Mesothelial cell of epicardium (in vitro differentiated cells): ENCODE measurements around the gene CELF2. TPM values are rescaled to one million over a fixed set of nuclear protein-coding genes. Genes with fewer than 3 reads are reported as not detected.

Experiments
- DNase-seq, 2 experiments: peaks; one replicate each; pipeline ENCODE4 v3.0.0; 2021; ENCODE audit warnings: low spot score in 2 of 2; ENCODE audit not compliant: unreplicated experiment in 2 of 2
- H3K27ac Mint-ChIP-seq: 2 replicates; pipeline ENCODE4 v1.8.0; 2021; ENCODE audit warnings: mixed read lengths
- H3K27me3 Mint-ChIP-seq: 2 replicates; pipeline ENCODE4 v1.8.0; 2021; ENCODE audit warnings: low read depth, mixed read lengths
- H3K36me3 Mint-ChIP-seq: 2 replicates; pipeline ENCODE4 v1.8.0; 2021; ENCODE audit warnings: mixed read lengths
- H3K4me1 Mint-ChIP-seq: 2 replicates; pipeline ENCODE4 v1.8.0; 2021; ENCODE audit warnings: mixed read lengths
- H3K4me3 Mint-ChIP-seq: 2 replicates; pipeline ENCODE4 v1.8.0; 2021; ENCODE audit warnings: mild to moderate bottlenecking, moderate library complexity, mixed read lengths
- H3K9me3 Mint-ChIP-seq: 2 replicates; pipeline ENCODE4 v1.8.0; 2021; ENCODE audit warnings: mixed read lengths
- CTCF ChIP-seq: fragments of 200-600 bp; sonication (generic); IDR thresholded peaks from one replicate; pipeline ENCODE4 v1.5.0; 2021; ENCODE audit warnings: antibody characterized with exemption; ENCODE audit not compliant: unreplicated experiment
- total RNA-seq: library from RNA; stranded (reverse); gene quantifications from 3 replicates; pipeline ENCODE4 v1.2.1, GENCODE V29; 2021

The CELF2 gene
- total RNA-seq, 1 donor from 2014 or later = 24.0 TPM

DNA sequence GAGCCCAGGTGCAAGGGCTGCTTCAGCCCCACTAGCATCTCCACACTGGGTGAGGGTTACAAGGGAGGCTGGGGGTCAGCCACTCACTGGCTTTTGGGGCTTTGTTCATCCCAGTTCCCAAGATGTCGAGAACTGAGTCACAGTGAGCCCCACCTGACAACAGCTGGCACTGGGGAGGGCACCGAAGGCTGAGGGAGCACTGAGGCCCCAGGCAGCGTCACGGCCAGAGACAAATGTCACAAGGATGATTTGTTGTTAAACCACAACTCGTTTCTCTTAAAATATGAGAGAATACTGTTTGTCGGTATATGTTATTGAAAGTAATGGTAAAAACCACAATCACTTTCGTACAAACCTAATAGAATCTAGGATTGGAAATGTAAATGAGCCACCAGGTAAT is 219.9 kb downstream of the CELF2 start:
- Mint-ChIP-seq H3K27ac (no peak overlapping the region), H3K36me3 (no peaks in the 10 kb centered on the region), H3K27me3 (peaks cover 53% of the 10 kb centered on the region), H3K4me1 (peaks cover 29% of the 10 kb centered on the region), H3K9me3 (peaks cover 3% of the 10 kb centered on the region), H3K4me3 (no peak overlapping the region)
- no peak for DNase-seq
- TF ChIP-seq CTCF = no peak

DNA sequence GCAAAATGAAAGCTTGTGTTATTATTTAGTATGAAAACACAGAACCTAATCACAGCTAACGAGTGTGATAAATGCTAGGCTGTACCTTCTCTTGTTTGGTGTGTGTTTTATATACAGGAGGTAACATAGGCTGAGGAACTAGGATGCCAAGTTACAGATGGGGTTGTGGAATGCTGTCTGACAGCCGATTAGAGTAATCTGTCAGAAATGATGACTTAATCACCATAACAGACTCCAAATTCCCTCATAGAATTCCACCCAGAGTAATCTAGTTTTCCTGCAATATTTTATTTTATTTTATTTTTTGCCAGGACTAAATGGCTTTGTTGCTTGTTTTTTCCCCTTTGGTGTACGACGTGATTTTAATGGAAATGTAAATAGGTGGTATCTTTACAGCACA is 221.2 kb downstream of the CELF2 start:
- Mint-ChIP-seq H3K27me3 (peaks cover 51% of the 10 kb centered on the region), H3K27ac (no peak overlapping the region), H3K9me3 (no peaks in the 10 kb centered on the region), H3K36me3 (no peaks in the 10 kb centered on the region), H3K4me3 (no peak overlapping the region), H3K4me1 (peaks cover 29% of the 10 kb centered on the region)
- TF ChIP-seq CTCF = no peak
- DNase-seq = no peak

- peaks cover 20% of the 10 kb centered on the region for H3K4me1 Mint-ChIP-seq
- TF ChIP-seq CTCF = no peak
- no peak overlapping the region for H3K4me3 Mint-ChIP-seq
- no peak overlapping the region for H3K27ac Mint-ChIP-seq
- peaks cover 49% of the 10 kb centered on the region for H3K27me3 Mint-ChIP-seq
- H3K36me3 Mint-ChIP-seq = no peaks in the 10 kb centered on the region
- no peak for DNase-seq
- no peaks in the 10 kb centered on the region for H3K9me3 Mint-ChIP-seq
These were observed 223.0 kb downstream of the CELF2 start for GRCh38 chr10:11240641-11241040.

GRCh38 chr10:11242443-11243387 is 225.0 kb downstream of the CELF2 start:
- H3K4me1 Mint-ChIP-seq = peaks cover 14% of the 10 kb centered on the region
- no peak overlapping the region for H3K4me3 Mint-ChIP-seq
- DNase-seq = no peak
- H3K27me3 Mint-ChIP-seq = peaks cover 35% of the 10 kb centered on the region
- no peak overlapping the region for H3K27ac Mint-ChIP-seq
- no peak for TF ChIP-seq CTCF
- no peaks in the 10 kb centered on the region for H3K36me3 Mint-ChIP-seq
- no peaks in the 10 kb centered on the region for H3K9me3 Mint-ChIP-seq

DNA sequence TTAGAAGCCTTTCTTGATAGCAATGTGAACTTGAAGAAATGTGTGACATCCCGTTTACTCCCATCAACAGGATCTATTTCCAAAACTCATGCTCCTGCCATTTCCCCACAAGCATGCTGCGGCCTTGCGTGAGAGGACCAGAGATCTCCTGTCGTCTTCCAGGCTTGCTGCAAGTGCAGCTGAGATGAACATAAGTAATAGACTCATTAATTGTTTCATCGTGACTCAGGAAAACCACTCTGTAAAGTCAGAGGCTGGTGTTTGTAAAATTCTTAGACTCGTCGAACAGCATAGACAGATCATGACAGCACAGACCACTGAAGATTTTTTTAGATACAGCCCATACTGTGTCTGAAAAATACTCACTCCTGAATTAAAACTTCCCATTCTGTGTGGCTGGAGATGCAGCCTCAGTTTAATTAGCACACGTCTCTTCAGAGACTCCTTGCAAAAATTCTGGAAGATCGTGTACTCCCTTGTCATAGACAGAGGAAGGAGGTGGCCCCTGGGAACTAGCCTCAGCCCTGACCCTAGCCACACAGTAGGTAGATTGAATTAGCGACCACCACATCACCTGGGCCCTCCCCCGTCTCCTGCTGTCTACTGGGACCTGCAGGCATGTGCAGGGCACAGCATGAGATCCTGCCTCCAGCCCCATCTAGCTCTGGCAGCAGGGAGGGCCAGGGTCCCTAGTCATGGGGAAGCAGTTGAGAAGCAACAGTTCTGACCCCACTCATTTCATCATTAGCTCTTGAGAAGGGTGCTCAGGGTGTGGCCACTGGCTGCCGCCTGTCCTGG is 226.0 kb downstream of the CELF2 start:
- no peak for TF ChIP-seq CTCF
- Mint-ChIP-seq H3K36me3 (no peaks in the 10 kb centered on the region), H3K27ac (no peak overlapping the region), H3K4me1 (peaks cover 7% of the 10 kb centered on the region), H3K4me3 (no peak overlapping the region), H3K27me3 (peaks cover 29% of the 10 kb centered on the region), H3K9me3 (no peaks in the 10 kb centered on the region)
- DNase-seq = no peak
